Duodenal mucosa (tissue), 2 donors: ENCODE measurements around the gene ZNF492.
"Not testable (repeated sequence)": the region's sequence is repeated elsewhere in the genome, so short reads cannot be mapped to it uniquely, and the experiment has no call there.

ENCODE experiments used
- H3K27ac ChIP-seq: one replicate; pipeline ENCODE4 v1.7.0; 2013; ENCODE audit warnings: low read depth, low read length
- H3K27me3 ChIP-seq, 2 donors: one replicate each; pipeline ENCODE4 v1.7.0; 2013; ENCODE audit warnings: low read length in 2 of 2, control low read depth in 1 of 2; ENCODE audit not compliant: insufficient read depth in 2 of 2, control insufficient read depth in 1 of 2
- H3K36me3 ChIP-seq, 2 donors: one replicate each; pipeline ENCODE4 v1.7.0; 2013; ENCODE audit warnings: low read length in 2 of 2, control low read depth in 1 of 2; ENCODE audit not compliant: insufficient read depth in 2 of 2, control insufficient read depth in 1 of 2
- H3K4me1 ChIP-seq, 2 donors: one replicate each; pipeline ENCODE4 v1.7.0; 2013; ENCODE audit warnings: low read length in 2 of 2, control low read depth in 1 of 2; ENCODE audit not compliant: insufficient read depth in 2 of 2, control insufficient read depth in 1 of 2
- H3K4me3 ChIP-seq, 2 donors: one replicate each; pipeline ENCODE4 v1.7.0; 2013; ENCODE audit warnings: low read length in 2 of 2, low read depth in 1 of 2
- H3K9ac ChIP-seq, 2 donors: one replicate each; pipeline ENCODE4 v1.7.0; 2013; ENCODE audit warnings: low read length in 2 of 2, low read depth in 1 of 2
- H3K9me3 ChIP-seq, 2 donors: one replicate each; pipeline ENCODE4 v1.7.0; 2013; ENCODE audit warnings: low read length in 2 of 2, control low read depth in 1 of 2; ENCODE audit not compliant: control insufficient read depth in 1 of 2

The ZNF492 gene

GRCh38 chr19:22605275-22606211, 28.6 kb upstream of the ZNF492 start:
- peaks cover 23 to 43% of the 10 kb centered on the region in 2 donors for H3K9me3 ChIP-seq
- no peaks in the 10 kb centered on the region for H3K27me3 ChIP-seq
- no peaks in the 10 kb centered on the region for H3K4me1 ChIP-seq
- no peak overlapping the region for H3K9ac ChIP-seq
- H3K27ac ChIP-seq: no peak overlapping the region
- no peak overlapping the region for H3K4me3 ChIP-seq
- H3K36me3 ChIP-seq: no peaks in the 10 kb centered on the region

GRCh38 chr19:22606212-22606553, 27.9 kb upstream of the ZNF492 start:
- no peak overlapping the region for H3K27ac ChIP-seq
- H3K9ac ChIP-seq: no peak overlapping the region
- H3K9me3 ChIP-seq: peaks cover 17 to 43% of the 10 kb centered on the region in 2 donors
- H3K36me3 ChIP-seq: no peaks in the 10 kb centered on the region
- no peaks in the 10 kb centered on the region for H3K27me3 ChIP-seq
- no peaks in the 10 kb centered on the region for H3K4me1 ChIP-seq
- H3K4me3 ChIP-seq: no peak overlapping the region

GRCh38 chr19:22606954-22607652, 27.0 kb upstream of the ZNF492 start:
- Histone ChIP-seq H3K27me3 (no peaks in the 10 kb centered on the region), H3K9me3 (peaks cover 17 to 49% of the 10 kb centered on the region in 2 donors)

GRCh38 chr19:22607653-22608430, 26.3 kb upstream of the ZNF492 start:
- H3K4me1 ChIP-seq: no peaks in the 10 kb centered on the region
- H3K27me3 ChIP-seq: no peaks in the 10 kb centered on the region
- H3K4me3 ChIP-seq: no peak overlapping the region
- no peak overlapping the region for H3K9ac ChIP-seq
- no peak overlapping the region for H3K27ac ChIP-seq
- H3K36me3 ChIP-seq: no peaks in the 10 kb centered on the region
- H3K9me3 ChIP-seq: peaks cover 17 to 48% of the 10 kb centered on the region in 2 donors

More at GRCh38 chr19:22606954-22607652, 27.0 kb upstream of the ZNF492 start:
- Histone ChIP-seq H3K36me3 (no peaks in the 10 kb centered on the region), H3K4me3 (no peak overlapping the region), H3K4me1 (no peaks in the 10 kb centered on the region), H3K9ac (no peak overlapping the region), H3K27ac (no peak overlapping the region)

- no peak overlapping the region for H3K27ac ChIP-seq
- H3K9me3 ChIP-seq: peaks cover 16 to 45% of the 10 kb centered on the region in 2 donors
- H3K4me3 ChIP-seq: no peak overlapping the region
- no peaks in the 10 kb centered on the region for H3K4me1 ChIP-seq
- H3K36me3 ChIP-seq: no peaks in the 10 kb centered on the region
- H3K9ac ChIP-seq: no peak overlapping the region
- H3K27me3 ChIP-seq: no peaks in the 10 kb centered on the region
Measured at GRCh38 chr19:22608441-22608840, 25.7 kb upstream of the ZNF492 start.

GRCh38 chr19:22609630-22610029, 24.5 kb upstream of the ZNF492 start:
- H3K36me3 ChIP-seq: no peaks in the 10 kb centered on the region
- H3K9me3 ChIP-seq: peaks cover 8 to 44% of the 10 kb centered on the region in 2 donors
- H3K4me1 ChIP-seq: no peaks in the 10 kb centered on the region
- no peak overlapping the region for H3K9ac ChIP-seq
- H3K27me3 ChIP-seq: no peaks in the 10 kb centered on the region
- H3K27ac ChIP-seq: no peak overlapping the region
- no peak overlapping the region for H3K4me3 ChIP-seq

- H3K27ac ChIP-seq: no peak overlapping the region
- H3K4me1 ChIP-seq: no peaks in the 10 kb centered on the region
- no peak overlapping the region for H3K4me3 ChIP-seq
- H3K9me3 ChIP-seq: peaks cover 3 to 42% of the 10 kb centered on the region in 2 donors
- no peaks in the 10 kb centered on the region for H3K36me3 ChIP-seq
- H3K9ac ChIP-seq: no peak overlapping the region
- H3K27me3 ChIP-seq: no peaks in the 10 kb centered on the region
Measured at GRCh38 chr19:22610121-22610520, 24.0 kb upstream of the ZNF492 start.

- Histone ChIP-seq H3K4me3 (no peak overlapping the region), H3K9ac (no peak overlapping the region), H3K9me3 (peaks cover 0 to 31% of the 10 kb centered on the region in 2 donors), H3K4me1 (no peaks in the 10 kb centered on the region), H3K27me3 (no peaks in the 10 kb centered on the region), H3K36me3 (no peaks in the 10 kb centered on the region), H3K27ac (no peak overlapping the region)
Measured at GRCh38 chr19:22612316-22612715, 21.8 kb upstream of the ZNF492 start.

- Histone ChIP-seq H3K9me3 (peaks cover 16 to 26% of the 10 kb centered on the region in 2 donors), H3K27me3 (no peaks in the 10 kb centered on the region), H3K4me3 (no peak overlapping the region), H3K27ac (no peak overlapping the region), H3K4me1 (no peaks in the 10 kb centered on the region), H3K36me3 (no peaks in the 10 kb centered on the region), H3K9ac (no peak overlapping the region)
Measured at GRCh38 chr19:22616659-22617058, 17.5 kb upstream of the ZNF492 start.

- H3K4me1 ChIP-seq, H3K27ac ChIP-seq, H3K4me3 ChIP-seq, H3K27me3 ChIP-seq, H3K36me3 ChIP-seq, H3K9ac ChIP-seq: not testable (repeated sequence)
- peaks cover 16 to 22% of the 10 kb centered on the region in 2 donors for H3K9me3 ChIP-seq
Measured at GRCh38 chr19:22617181-22617580, 16.9 kb upstream of the ZNF492 start.
